ENCODE results near the gene PXT1.

DNA sequence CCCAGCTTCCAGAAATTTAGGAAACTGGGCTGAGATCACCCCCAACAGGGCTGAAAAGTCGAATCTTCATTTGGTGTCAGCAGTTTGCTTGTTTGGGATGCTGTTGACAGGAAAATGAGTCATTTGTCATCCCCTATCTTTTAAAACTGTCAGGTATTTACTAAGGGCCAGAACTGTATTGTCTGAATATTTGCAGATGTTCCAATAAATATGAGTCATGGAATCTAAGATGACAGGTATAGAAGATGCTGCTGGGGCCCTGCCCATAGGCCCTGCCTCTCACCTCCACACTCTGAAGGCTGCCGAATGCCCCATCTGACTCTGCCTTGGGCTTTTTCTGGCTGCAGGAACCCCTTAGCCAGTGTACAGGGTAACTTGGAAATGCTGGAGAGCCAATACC lies 59.0 kb downstream of the PXT1 start:
- TF ChIP-seq CTCF (IDR thresholded peaks at IDR 0.05; ENCODE audit: poor library complexity) (no peak), EZH2 (IDR thresholded peaks at IDR 0.05; ENCODE audit: borderline replicate concordance) (no peak), EZH2phosphoT487 (IDR thresholded peaks at IDR 0.05; ENCODE audit: low read depth, severe bottlenecking, unreplicated experiment) (no peak)
